Mesothelial cell of epicardium (in vitro differentiated cells): ENCODE results near the gene TPK1. TPM values are rescaled to one million over a fixed set of nuclear protein-coding genes. Genes with fewer than 3 reads are reported as not detected.

Experiments used
- DNase-seq, 2 experiments: peaks; one replicate each; pipeline ENCODE4 v3.0.0; 2021; ENCODE audit warnings: low spot score in 2 of 2; ENCODE audit not compliant: unreplicated experiment in 2 of 2
- H3K27ac Mint-ChIP-seq: 2 replicates; pipeline ENCODE4 v1.8.0; 2021; ENCODE audit warnings: mixed read lengths
- H3K27me3 Mint-ChIP-seq: 2 replicates; pipeline ENCODE4 v1.8.0; 2021; ENCODE audit warnings: low read depth, mixed read lengths
- H3K36me3 Mint-ChIP-seq: 2 replicates; pipeline ENCODE4 v1.8.0; 2021; ENCODE audit warnings: mixed read lengths
- H3K4me1 Mint-ChIP-seq: 2 replicates; pipeline ENCODE4 v1.8.0; 2021; ENCODE audit warnings: mixed read lengths
- H3K4me3 Mint-ChIP-seq: 2 replicates; pipeline ENCODE4 v1.8.0; 2021; ENCODE audit warnings: mild to moderate bottlenecking, moderate library complexity, mixed read lengths
- H3K9me3 Mint-ChIP-seq: 2 replicates; pipeline ENCODE4 v1.8.0; 2021; ENCODE audit warnings: mixed read lengths
- total RNA-seq: library from RNA; stranded (reverse); gene quantifications from 3 replicates; pipeline ENCODE4 v1.2.1, GENCODE V29; 2021
- TF ChIP-seq, protein P1 (sequence below): fragments of 200-600 bp; sonication (generic); IDR thresholded peaks from one replicate; pipeline ENCODE4 v1.5.0; 2021; ENCODE audit warnings: antibody characterized with exemption; ENCODE audit not compliant: unreplicated experiment

TPK1 gene
- total RNA-seq, 1 donor from 2014 or later: 3.3 TPM

DNA sequence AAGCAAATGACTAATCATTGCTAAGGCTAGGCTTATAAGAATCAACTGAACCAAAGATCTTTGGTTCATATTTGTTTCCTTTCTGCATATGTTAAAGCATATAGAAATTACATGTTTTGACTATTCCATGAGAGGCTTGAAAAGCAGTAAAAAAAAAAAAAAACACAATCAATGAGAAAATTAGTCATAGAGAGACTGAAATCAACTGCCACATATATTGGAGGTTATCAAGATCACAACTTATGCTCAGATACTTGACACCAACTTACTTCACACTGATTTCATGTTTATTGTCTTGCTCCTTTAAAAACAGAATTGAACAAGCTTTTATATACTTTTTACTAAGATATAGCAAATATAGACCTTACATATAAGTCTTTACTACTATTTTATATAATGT is 161.3 kb downstream of the TPK1 start:
- Mint-ChIP-seq H3K4me1 (peaks cover 10% of the 10 kb centered on the region), H3K36me3 (no peaks in the 10 kb centered on the region), H3K9me3 (no peaks in the 10 kb centered on the region), H3K27me3 (no peaks in the 10 kb centered on the region), H3K4me3 (no peak overlapping the region), H3K27ac (no peak overlapping the region)
- TF ChIP-seq, protein P1, sequence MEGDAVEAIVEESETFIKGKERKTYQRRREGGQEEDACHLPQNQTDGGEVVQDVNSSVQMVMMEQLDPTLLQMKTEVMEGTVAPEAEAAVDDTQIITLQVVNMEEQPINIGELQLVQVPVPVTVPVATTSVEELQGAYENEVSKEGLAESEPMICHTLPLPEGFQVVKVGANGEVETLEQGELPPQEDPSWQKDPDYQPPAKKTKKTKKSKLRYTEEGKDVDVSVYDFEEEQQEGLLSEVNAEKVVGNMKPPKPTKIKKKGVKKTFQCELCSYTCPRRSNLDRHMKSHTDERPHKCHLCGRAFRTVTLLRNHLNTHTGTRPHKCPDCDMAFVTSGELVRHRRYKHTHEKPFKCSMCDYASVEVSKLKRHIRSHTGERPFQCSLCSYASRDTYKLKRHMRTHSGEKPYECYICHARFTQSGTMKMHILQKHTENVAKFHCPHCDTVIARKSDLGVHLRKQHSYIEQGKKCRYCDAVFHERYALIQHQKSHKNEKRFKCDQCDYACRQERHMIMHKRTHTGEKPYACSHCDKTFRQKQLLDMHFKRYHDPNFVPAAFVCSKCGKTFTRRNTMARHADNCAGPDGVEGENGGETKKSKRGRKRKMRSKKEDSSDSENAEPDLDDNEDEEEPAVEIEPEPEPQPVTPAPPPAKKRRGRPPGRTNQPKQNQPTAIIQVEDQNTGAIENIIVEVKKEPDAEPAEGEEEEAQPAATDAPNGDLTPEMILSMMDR: no peak
- DNase-seq: no peak

DNA sequence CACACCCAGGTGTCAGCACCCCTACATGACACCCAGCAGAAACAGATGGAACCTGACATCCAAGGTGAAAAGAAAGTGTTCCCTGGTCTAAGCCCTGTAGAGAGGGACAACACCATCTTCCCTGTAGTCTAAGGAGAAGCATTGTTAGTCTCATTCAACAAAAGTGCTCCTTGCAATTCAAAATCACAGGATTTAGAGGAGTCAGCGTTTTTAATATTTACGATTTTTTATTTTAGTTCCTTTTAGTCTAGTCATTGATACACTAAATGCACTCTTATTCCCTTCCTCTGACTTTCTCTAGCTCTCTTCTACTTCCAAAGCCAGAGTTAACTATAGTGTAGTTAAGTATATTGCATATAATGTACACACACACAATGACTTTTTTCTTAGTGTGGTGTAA is 163.0 kb downstream of the TPK1 start:
- no peak overlapping the region for H3K4me3 Mint-ChIP-seq
- no peaks in the 10 kb centered on the region for H3K36me3 Mint-ChIP-seq
- TF ChIP-seq, protein P1: no peak
- no peaks in the 10 kb centered on the region for H3K9me3 Mint-ChIP-seq
- peaks cover 10% of the 10 kb centered on the region for H3K4me1 Mint-ChIP-seq
- no peak overlapping the region for H3K27ac Mint-ChIP-seq
- DNase-seq: no peak
- H3K27me3 Mint-ChIP-seq: no peaks in the 10 kb centered on the region

DNA sequence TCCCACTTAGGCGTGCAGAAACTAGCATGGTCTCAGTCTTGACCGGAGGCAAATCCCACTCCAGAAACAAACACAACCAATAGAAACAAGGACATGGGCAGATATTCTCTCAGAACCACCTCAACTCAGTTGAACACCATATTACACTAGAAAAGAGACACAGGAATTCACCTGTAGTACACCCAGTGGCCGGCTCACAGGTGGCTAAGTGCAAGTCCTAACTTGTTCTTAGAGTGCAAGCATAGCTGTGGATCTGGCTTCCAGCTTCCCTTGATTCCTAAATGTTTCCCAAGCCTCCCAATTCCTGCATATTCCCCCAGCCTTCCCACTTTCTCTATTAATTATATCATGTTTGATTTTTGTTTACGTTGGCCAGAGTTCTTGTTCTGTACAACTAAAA is 164.4 kb downstream of the TPK1 start:
- Mint-ChIP-seq H3K36me3 (no peaks in the 10 kb centered on the region), H3K4me3 (no peak overlapping the region), H3K9me3 (no peaks in the 10 kb centered on the region), H3K4me1 (peaks cover 15% of the 10 kb centered on the region), H3K27ac (peak overlapping the region; percentile 47), H3K27me3 (no peaks in the 10 kb centered on the region)
- TF ChIP-seq, protein P1: no peak
- no peak for DNase-seq

DNA sequence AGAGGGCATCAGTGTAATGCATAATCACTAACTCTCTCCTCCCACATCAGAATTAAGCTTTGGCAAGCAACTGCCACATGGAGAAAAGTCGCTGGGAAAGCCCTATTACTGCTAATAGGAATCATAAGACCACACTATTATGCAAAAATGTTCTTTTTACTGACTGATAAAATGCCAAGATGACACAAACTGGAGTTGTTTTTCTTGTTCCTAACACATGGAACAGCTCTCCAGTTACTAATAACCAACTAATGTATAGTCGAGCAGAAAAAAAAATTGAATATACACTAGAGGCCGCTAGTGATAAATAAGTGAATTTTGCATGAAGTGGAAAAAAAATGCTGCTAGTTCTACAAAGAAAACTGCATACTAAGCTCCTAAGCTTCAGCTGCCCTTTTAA is 165.6 kb downstream of the TPK1 start:
- Mint-ChIP-seq H3K9me3 (no peaks in the 10 kb centered on the region), H3K27ac (peak overlapping the region; percentile 6), H3K4me3 (no peak overlapping the region), H3K27me3 (no peaks in the 10 kb centered on the region), H3K4me1 (peaks cover 22% of the 10 kb centered on the region), H3K36me3 (no peaks in the 10 kb centered on the region)
- no peak for DNase-seq
- TF ChIP-seq, protein P1: peak; percentile 41

DNA sequence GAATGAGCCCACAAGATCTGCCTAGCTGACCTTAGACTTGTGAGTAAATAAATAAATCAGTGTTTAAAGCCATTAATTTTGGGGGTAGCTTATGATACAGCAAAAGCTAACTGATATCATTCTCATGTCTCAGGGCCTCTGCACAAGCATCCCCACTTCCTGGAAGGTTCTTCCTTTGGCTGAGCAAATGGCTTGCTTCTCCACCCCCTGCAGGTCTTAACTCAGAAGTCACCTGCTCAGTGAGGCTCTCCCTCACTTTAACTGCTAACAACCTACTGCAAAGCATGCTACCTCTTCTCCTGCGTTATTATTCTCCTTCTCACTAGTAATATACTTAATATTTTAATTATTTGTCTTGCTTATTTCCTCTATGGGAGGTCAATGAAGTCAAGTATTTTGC is 167.3 kb downstream of the TPK1 start:
- no peaks in the 10 kb centered on the region for H3K36me3 Mint-ChIP-seq

More for the DNA sequence above, 167.3 kb downstream of the TPK1 start:
- Mint-ChIP-seq H3K27ac (no peak overlapping the region), H3K27me3 (no peaks in the 10 kb centered on the region), H3K4me3 (no peak overlapping the region), H3K9me3 (peaks cover 3% of the 10 kb centered on the region), H3K4me1 (peaks cover 22% of the 10 kb centered on the region)
- TF ChIP-seq, protein P1: no peak
- DNase-seq: no peak
